Neural crest cell (in vitro differentiated cells): Measurements from ENCODE around the gene POU2AF3. TPM values are rescaled to one million over a fixed set of nuclear protein-coding genes. Genes with fewer than 3 reads are reported as not detected.

Source experiments
- DNase-seq: peaks from one replicate; pipeline ENCODE4 v3.0.0; 2021; ENCODE audit warnings: low read depth, mixed read lengths, low spot score
- H3K27ac Mint-ChIP-seq: one replicate; pipeline ENCODE4 v1.8.0; 2021; ENCODE audit warnings: mild to moderate bottlenecking, mixed read lengths; ENCODE audit not compliant: unreplicated experiment
- H3K27me3 Mint-ChIP-seq: 2 replicates; pipeline ENCODE4 v1.8.0; 2021; ENCODE audit warnings: low read depth, mild to moderate bottlenecking, mixed read lengths
- H3K36me3 Mint-ChIP-seq: 2 replicates; pipeline ENCODE4 v1.8.0; 2021; ENCODE audit warnings: low read depth, mild to moderate bottlenecking, mixed read lengths
- H3K4me1 Mint-ChIP-seq: 2 replicates; pipeline ENCODE4 v1.8.0; 2021; ENCODE audit warnings: mixed read lengths
- H3K4me3 Mint-ChIP-seq: one replicate; pipeline ENCODE4 v1.8.0; 2021; ENCODE audit warnings: mild to moderate bottlenecking, mixed read lengths
- H3K9me3 Mint-ChIP-seq: 2 replicates; pipeline ENCODE4 v1.8.0; 2021; ENCODE audit warnings: mixed read lengths
- CTCF ChIP-seq: fragments of 200-600 bp; sonication (generic); conservative IDR thresholded peaks from 2 replicates; pipeline ENCODE4 v1.5.0; 2021; ENCODE audit warnings: antibody characterized with exemption, mild to moderate bottlenecking
- microRNA-seq: library from miRNA; unstranded; fragments of <30 nt; microRNA quantifications from one replicate; pipeline ENCODE4, GENCODE V29; 2020
- total RNA-seq: library from RNA; stranded (reverse); gene quantifications from 2 replicates; pipeline ENCODE4 v1.2.1, GENCODE V29; 2021

The POU2AF3 gene
- total RNA-seq, 1 donor from 2014 or later = 0.61 TPM

- Mint-ChIP-seq H3K4me3 (no peak overlapping the region), H3K4me1 (peaks cover 4% of the 10 kb centered on the region), H3K27ac (no peak overlapping the region), H3K27me3 (no peaks in the 10 kb centered on the region), H3K36me3 (no peaks in the 10 kb centered on the region), H3K9me3 (no peaks in the 10 kb centered on the region)
- TF ChIP-seq CTCF = no peak
- DNase-seq = no peak
Observed at GRCh38 chr11:111355956-111356659, 57.8 kb downstream of the POU2AF3 start.

- no peak overlapping the region for H3K4me3 Mint-ChIP-seq
- no peaks in the 10 kb centered on the region for H3K9me3 Mint-ChIP-seq
- H3K27ac Mint-ChIP-seq = no peak overlapping the region
- no peak for DNase-seq
- H3K27me3 Mint-ChIP-seq = no peaks in the 10 kb centered on the region
- H3K4me1 Mint-ChIP-seq = peaks cover 4% of the 10 kb centered on the region
- no peak for TF ChIP-seq CTCF
- no peaks in the 10 kb centered on the region for H3K36me3 Mint-ChIP-seq
Observed at GRCh38 chr11:111356660-111357048, 58.3 kb downstream of the POU2AF3 start.

DNA sequence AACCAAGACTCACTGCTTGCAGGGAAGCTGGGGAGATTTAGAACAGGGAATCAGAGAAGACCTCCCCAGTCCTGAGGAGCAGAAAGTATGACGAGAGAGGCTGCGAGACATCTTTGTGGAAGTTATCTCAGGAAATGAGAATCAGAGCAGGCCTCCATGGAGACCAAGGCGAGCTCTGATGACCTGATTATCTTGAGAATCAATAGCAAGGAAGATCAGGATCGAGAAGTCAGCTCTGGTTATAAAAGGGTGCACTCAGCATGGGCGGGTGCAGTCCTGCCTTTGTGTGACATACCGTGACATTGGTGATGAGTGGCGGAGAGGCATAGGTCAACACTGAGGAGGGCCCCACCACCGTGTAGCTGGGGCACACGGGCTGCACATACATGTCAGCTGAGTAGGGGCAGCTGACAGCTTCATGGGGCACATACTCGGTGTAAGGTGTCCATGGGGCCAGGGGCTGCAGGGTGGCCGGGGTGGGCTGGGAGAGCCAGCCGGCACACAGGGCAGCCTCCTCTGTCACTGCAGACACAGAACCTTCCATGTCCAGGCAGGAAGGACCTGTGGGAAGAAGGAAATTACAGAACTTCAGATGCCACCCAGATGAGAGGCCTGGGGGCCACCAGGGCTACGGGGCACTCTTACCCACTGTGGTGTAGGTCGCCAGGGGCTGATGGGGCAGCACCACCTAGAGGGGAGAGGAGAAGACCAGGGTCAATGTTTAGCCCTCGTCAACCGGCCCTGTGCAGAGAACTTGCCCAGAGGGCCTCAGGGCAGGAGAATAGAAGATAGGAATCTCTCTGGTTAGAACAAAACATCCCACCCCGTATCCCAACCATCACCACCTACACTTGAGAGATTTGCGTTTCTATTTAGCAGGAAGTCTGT lies 59.0 kb downstream of the POU2AF3 start:
- TF ChIP-seq CTCF = no peak
- no peaks in the 10 kb centered on the region for H3K9me3 Mint-ChIP-seq
- H3K36me3 Mint-ChIP-seq = no peaks in the 10 kb centered on the region
- H3K4me3 Mint-ChIP-seq = no peak overlapping the region
- peaks cover 4% of the 10 kb centered on the region for H3K4me1 Mint-ChIP-seq
- no peaks in the 10 kb centered on the region for H3K27me3 Mint-ChIP-seq
- no peak for DNase-seq
- H3K27ac Mint-ChIP-seq = no peak overlapping the region

Small RNAs within 50 kb of the gene (microRNA-seq; reads per million reads assigned to microRNA genes)
- not detected for gene MIR4491

Other genes with a start within 250 kb of the POU2AF3 start
- gene POU2AF2, start 52.8 kb upstream of the POU2AF3 start, total RNA-seq = not detected in 2 replicates
- not detected in 2 replicates for gene POU2AF1, start 80.7 kb downstream of the POU2AF3 start, total RNA-seq
- gene BTG4, start 213.8 kb downstream of the POU2AF3 start, total RNA-seq = not detected in 2 replicates
- not detected in 2 replicates for gene HOATZ, start 216.2 kb downstream of the POU2AF3 start, total RNA-seq
- 3.8 and 4.4 TPM in 2 replicates for gene LAYN, start 242.2 kb downstream of the POU2AF3 start, total RNA-seq